ENCODE measurements around the gene DLG2.

GRCh38 chr11:85099522-85099921 lies 527.6 kb downstream of the DLG2 start:
- TF ChIP-seq CTCF (IDR thresholded peaks at IDR 0.05) (no peak), POLR2A (IDR thresholded peaks at IDR 0.05) (no peak), EP300 (IDR thresholded peaks at IDR 0.05) (no peak)

All from tibial nerve (tissue), 4 donors.